Right atrium auricular region (tissue), 2 donors: ENCODE data around the gene IL1R1. TPM values are rescaled to one million over a fixed set of nuclear protein-coding genes. Genes with fewer than 3 reads are reported as not detected.
A peak's percentile ranks its signal among the peaks of the same experiment; 100 is the strongest.
"Not testable (repeated sequence)": the region's sequence is repeated elsewhere in the genome, so short reads cannot be mapped to it uniquely, and the experiment has no call there.

Experiments used
- DNase-seq: peaks from one replicate; pipeline ENCODE4 v3.0.0-alpha.2; 2019; ENCODE audit warnings: low spot score
- H3K27ac ChIP-seq, 2 donors: fragments of 200-600 bp; sonication (generic); 1 replicate in 1 of 2; 2 replicates in 1 of 2; pipeline ENCODE4 v1.5.1; 2016 to 2019
- H3K27me3 ChIP-seq, 2 donors: fragments of 200-600 bp; sonication (generic); one replicate each; pipeline versions ENCODE4 v1.5.1 to v1.6.0; 2017 to 2019
- H3K36me3 ChIP-seq: fragments of 200-600 bp; sonication (generic); one replicate; pipeline ENCODE4 v1.5.1; 2016
- H3K4me1 ChIP-seq, 2 donors: fragments of 200-600 bp; sonication (generic); one replicate each; pipeline versions ENCODE4 v1.5.1 to v1.6.0; 2017 to 2019
- H3K4me3 ChIP-seq, 2 donors: fragments of 200-600 bp; sonication (generic); 1 replicate in 1 of 2; 2 replicates in 1 of 2; pipeline ENCODE4 v1.5.1; 2017 to 2019; ENCODE audit warnings: mild to moderate bottlenecking in 1 of 2, moderate library complexity in 1 of 2
- H3K9me3 ChIP-seq, 2 donors: fragments of 200-600 bp; sonication (generic); one replicate each; pipeline ENCODE4 v1.5.1; 2019
- CTCF ChIP-seq, 2 donors: fragments of 200-600 bp; sonication (generic); IDR thresholded peaks; one replicate each; pipeline ENCODE4 v1.5.1; 2019; ENCODE audit warnings: antibody characterized with exemption in 2 of 2
- total RNA-seq, 2 donors: library from RNA; depleted of rRNA; stranded (reverse); fragments of >200 nt; gene quantifications; one replicate each; pipeline ENCODE4 v1.1.0, GENCODE V29; 2016

Gene IL1R1
- total RNA-seq, 2 donors from 2014 or later, result 28.7 to 86.2 TPM

GRCh38 chr2:102103284-102103683 is 39.3 kb upstream of the IL1R1 start:
- Histone ChIP-seq H3K9me3 (no peaks in the 10 kb centered on the region), H3K36me3 (no peaks in the 10 kb centered on the region), H3K27me3 (no peaks in the 10 kb centered on the region), H3K4me1 (peaks cover 0 to 23% of the 10 kb centered on the region in 2 donors), H3K4me3 (no peak overlapping the region), H3K27ac (no peak overlapping the region)
- TF ChIP-seq CTCF (IDR thresholded peaks at IDR 0.05), result no peak
- DNase-seq, result no peak

- Histone ChIP-seq H3K9me3 (no peaks in the 10 kb centered on the region), H3K4me3 (peak overlapping the region; percentile 28 to 41), H3K27me3 (no peaks in the 10 kb centered on the region), H3K36me3 (no peaks in the 10 kb centered on the region), H3K27ac (peak overlapping the region; percentile 61 to 71), H3K4me1 (peaks cover 0 to 23% of the 10 kb centered on the region in 2 donors)
- peak; percentile 92 for DNase-seq
- no peak for TF ChIP-seq CTCF (IDR thresholded peaks at IDR 0.05)
Observed at GRCh38 chr2:102103992-102104871, 38.3 kb upstream of the IL1R1 start.

GRCh38 chr2:102106133-102106556 is 36.4 kb upstream of the IL1R1 start:
- DNase-seq, result no peak
- Histone ChIP-seq H3K27me3 (no peaks in the 10 kb centered on the region), H3K9me3 (no peaks in the 10 kb centered on the region), H3K27ac (no peak overlapping the region), H3K36me3 (no peaks in the 10 kb centered on the region), H3K4me3 (no peak overlapping the region), H3K4me1 (peaks cover 0 to 18% of the 10 kb centered on the region in 2 donors)
- TF ChIP-seq CTCF (IDR thresholded peaks at IDR 0.05), result no peak

- peaks cover 0 to 18% of the 10 kb centered on the region in 2 donors for H3K4me1 ChIP-seq
- H3K4me3 ChIP-seq, H3K27ac ChIP-seq, H3K36me3 ChIP-seq, H3K9me3 ChIP-seq, DNase-seq, H3K27me3 ChIP-seq: not testable (repeated sequence)
Observed at GRCh38 chr2:102106813-102107740, 35.5 kb upstream of the IL1R1 start.

GRCh38 chr2:102107741-102108070 is 34.8 kb upstream of the IL1R1 start:
- no peaks in the 10 kb centered on the region for H3K36me3 ChIP-seq
- no peaks in the 10 kb centered on the region for H3K27me3 ChIP-seq
- H3K4me3 ChIP-seq, result no peak overlapping the region
- H3K4me1 ChIP-seq, result peaks cover 0 to 18% of the 10 kb centered on the region in 2 donors
- H3K9me3 ChIP-seq, result no peaks in the 10 kb centered on the region
- TF ChIP-seq CTCF (IDR thresholded peaks at IDR 0.05), result no peak
- H3K27ac ChIP-seq, result no peak overlapping the region
- DNase-seq, result no peak

- H3K27ac ChIP-seq, result no peak overlapping the region
- no peak for DNase-seq
- H3K36me3 ChIP-seq, result no peaks in the 10 kb centered on the region
- H3K4me3 ChIP-seq, result no peak overlapping the region
- H3K27me3 ChIP-seq, result no peaks in the 10 kb centered on the region
- H3K4me1 ChIP-seq, result peaks cover 0 to 15% of the 10 kb centered on the region in 2 donors
- no peak for TF ChIP-seq CTCF (IDR thresholded peaks at IDR 0.05)
- no peaks in the 10 kb centered on the region for H3K9me3 ChIP-seq
Observed at GRCh38 chr2:102109016-102109415, 33.5 kb upstream of the IL1R1 start.
